GM23338 (cell line): ENCODE measurements around the gene ATOH8. TPM values are rescaled to one million over a fixed set of nuclear protein-coding genes. Genes with fewer than 3 reads are reported as not detected.

Source experiments
- ATAC-seq: fragments of 200-7000 bp; cut with Tn5 transposase; 3 replicates; pipeline ENCODE4 v1.9.1; 2020
- DNase-seq: peaks from one replicate; pipeline ENCODE4 v3.0.0-alpha.2; 2015; ENCODE audit warnings: low spot score
- H2AFZ ChIP-seq: fragments of 200-600 bp; sonication (generic); 2 replicates; pipeline ENCODE4 v1.8.0; 2016; ENCODE audit warnings: antibody characterized with exemption, mild to moderate bottlenecking, moderate library complexity
- H3F3A ChIP-seq: fragments of 200-600 bp; sonication (generic); replicated peaks from 2 replicates; pipeline ENCODE4 v1.8.0; 2017; ENCODE audit warnings: antibody characterized with exemption, mixed run types, low read depth
- H3K27ac ChIP-seq: fragments of 200-600 bp; sonication (generic); 2 replicates; pipeline ENCODE4 v1.6.1; 2016; ENCODE audit warnings: low read depth
- H3K27me3 ChIP-seq: fragments of 200-600 bp; sonication (generic); 2 replicates; pipeline ENCODE4 v1.8.0; 2016; ENCODE audit warnings: mild to moderate bottlenecking, mixed run types, moderate library complexity; ENCODE audit not compliant: insufficient read depth
- H3K36me3 ChIP-seq: fragments of 200-600 bp; sonication (generic); 2 replicates; pipeline ENCODE4 v1.8.0; 2016; ENCODE audit warnings: mild to moderate bottlenecking; ENCODE audit not compliant: insufficient read depth
- H3K4me1 ChIP-seq: fragments of 200-600 bp; sonication (generic); 2 replicates; pipeline ENCODE4 v1.8.0; 2016; ENCODE audit warnings: mild to moderate bottlenecking, moderate library complexity; ENCODE audit not compliant: insufficient read depth
- H3K4me2 ChIP-seq: fragments of 200-600 bp; sonication (generic); 2 replicates; pipeline ENCODE4 v1.7.1; 2017; ENCODE audit warnings: mixed run types
- H3K4me3 ChIP-seq: fragments of 200-600 bp; sonication (generic); 2 replicates; pipeline ENCODE4 v1.6.1; 2016; ENCODE audit warnings: mixed run types
- H3K79me2 ChIP-seq: fragments of 200-600 bp; sonication (generic); replicated peaks from 2 replicates; pipeline ENCODE4 v1.8.0; 2017; ENCODE audit warnings: mild to moderate bottlenecking; ENCODE audit not compliant: insufficient read depth
- H3K9me2 ChIP-seq: fragments of 200-600 bp; sonication (generic); 2 replicates; pipeline ENCODE4 v1.8.0; 2017; ENCODE audit not compliant: insufficient read depth
- H4K20me1 ChIP-seq: fragments of 200-600 bp; sonication (generic); replicated peaks from 2 replicates; pipeline ENCODE4 v1.8.0; 2017; ENCODE audit warnings: mild to moderate bottlenecking; ENCODE audit not compliant: insufficient read depth
- H3K27ac Mint-ChIP-seq: 2 replicates; pipeline ENCODE4 v1.8.0; 2020; ENCODE audit warnings: inconsistent platforms, mild to moderate bottlenecking, moderate library complexity, mixed read lengths
- H3K27me3 Mint-ChIP-seq: 3 replicates; pipeline ENCODE4 v1.8.0; 2022; ENCODE audit warnings: low read depth, mild to moderate bottlenecking, moderate library complexity, mixed read lengths, inconsistent platforms; ENCODE audit not compliant: insufficient read depth, poor library complexity
- H3K36me3 Mint-ChIP-seq: 3 replicates; pipeline ENCODE4 v1.8.0; 2021; ENCODE audit warnings: low read depth, mild to moderate bottlenecking, inconsistent platforms, moderate library complexity, mixed read lengths
- H3K4me1 Mint-ChIP-seq: 3 replicates; pipeline ENCODE4 v1.8.0; 2020; ENCODE audit warnings: mild to moderate bottlenecking, inconsistent platforms, mixed read lengths
- H3K4me3 Mint-ChIP-seq: 3 replicates; pipeline ENCODE4 v1.8.0; 2021; ENCODE audit warnings: moderate library complexity, mild to moderate bottlenecking, inconsistent platforms, mixed read lengths
- H3K9me3 Mint-ChIP-seq: 3 replicates; pipeline ENCODE4 v1.8.0; 2020; ENCODE audit warnings: moderate library complexity, mild to moderate bottlenecking, inconsistent platforms, mixed read lengths
- CREB1 ChIP-seq: fragments of 250-450 bp; sonication (Bioruptor Pico); IDR thresholded peaks from 2 replicates; pipeline ENCODE4 v1.5.0; 2020; ENCODE audit warnings: low read depth, mild to moderate bottlenecking, moderate library complexity
- ETS1 ChIP-seq: IDR thresholded peaks from 2 replicates; pipeline ENCODE4 v1.6.1; 2016; ENCODE audit warnings: antibody characterized with exemption
- EZH2 ChIP-seq: fragments of 200-600 bp; sonication (generic); IDR thresholded peaks from one replicate; pipeline ENCODE4 v1.8.0; 2017; ENCODE audit warnings: antibody characterized with exemption, mild to moderate bottlenecking, low read depth; ENCODE audit not compliant: unreplicated experiment
- EZH2phosphoT487 ChIP-seq: fragments of 200-600 bp; sonication (generic); IDR thresholded peaks from one replicate; pipeline ENCODE4 v1.8.1; 2018; ENCODE audit warnings: antibody characterized with exemption; ENCODE audit not compliant: unreplicated experiment
- JUNB ChIP-seq: IDR thresholded peaks from one replicate; pipeline ENCODE4 v1.6.1; 2016; ENCODE audit warnings: antibody characterized with exemption; ENCODE audit not compliant: unreplicated experiment
- NANOG ChIP-seq: IDR thresholded peaks from 2 replicates; pipeline ENCODE4 v1.6.1; 2016; ENCODE audit warnings: antibody characterized with exemption, borderline replicate concordance
- POLR2AphosphoS5 ChIP-seq: IDR thresholded peaks from 2 replicates; pipeline ENCODE4 v1.6.1; 2016; ENCODE audit warnings: antibody characterized with exemption, low read depth
- REST ChIP-seq: IDR thresholded peaks from one replicate; pipeline ENCODE4 v1.6.1; 2018; ENCODE audit warnings: antibody characterized with exemption; ENCODE audit not compliant: unreplicated experiment
- STAT1 ChIP-seq: IDR thresholded peaks from one replicate; pipeline ENCODE4 v1.6.1; 2016; ENCODE audit warnings: antibody characterized with exemption; ENCODE audit not compliant: unreplicated experiment
- ZNF114 ChIP-seq: fragments of 250-450 bp; sonication (Bioruptor Pico); IDR thresholded peaks from 2 replicates; pipeline ENCODE4 v1.5.0; 2020; ENCODE audit warnings: mild to moderate bottlenecking, moderate library complexity
- ZNF331 ChIP-seq: fragments of 250-450 bp; sonication (Bioruptor Pico); IDR thresholded peaks from 2 replicates; pipeline ENCODE4 v1.5.0; 2020; ENCODE audit warnings: low read depth, mild to moderate bottlenecking, moderate library complexity
- ZNF462 ChIP-seq: fragments of 250-450 bp; sonication (Bioruptor Pico); IDR thresholded peaks from 2 replicates; pipeline ENCODE4 v1.5.0; 2020; ENCODE audit warnings: mild to moderate bottlenecking, moderate library complexity
- polyA plus RNA-seq: library from polyadenylated mRNA; unstranded; fragments of >200 nt; fragmentation: Nextera tagmentation; extraction: Ambion mirVana; gene quantifications from 2 replicates; pipeline ENCODE4 v1.2.1, GENCODE V29; 2016
- total RNA-seq: library from RNA; depleted of rRNA; stranded (reverse); fragments of >200 nt; shearing (Covaris generic); gene quantifications from 2 replicates; pipeline ENCODE4 v1.2.3, GENCODE V29; 2014
- TF ChIP-seq, protein P1 (sequence below), 2 experiments: fragments of 200-600 bp in 1 of 2; sonication (generic) in 1 of 2; conservative IDR thresholded peaks; 2 replicates each; pipeline versions ENCODE4 v1.5.1 to v1.6.1; 2016 to 2017; ENCODE audit warnings: antibody characterized with exemption in 2 of 2, low read depth in 2 of 2, mild to moderate bottlenecking in 2 of 2, moderate library complexity in 1 of 2

The ATOH8 gene
- total and polyA plus RNA-seq, 2 experiments from 2014 or later: 0.11 to 0.97 TPM

DNA sequence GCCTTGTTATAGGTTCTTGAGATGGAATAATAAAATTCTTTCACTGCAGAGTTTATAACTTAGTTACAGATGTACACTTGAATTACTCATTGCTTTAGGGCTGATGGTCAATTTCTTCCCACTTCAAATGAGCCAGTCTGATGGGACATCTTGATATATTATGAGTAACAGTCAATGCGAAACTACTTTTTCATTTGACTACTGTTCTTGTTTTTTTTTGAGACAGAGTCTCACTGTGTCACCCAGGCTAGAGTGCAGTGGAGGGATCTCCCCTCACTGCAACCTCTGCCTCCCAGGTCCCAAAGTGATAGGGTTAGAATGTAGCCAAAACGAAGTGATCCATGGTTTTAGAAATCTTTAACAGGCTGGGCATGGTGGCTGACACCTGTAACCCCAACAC, 77.9 kb downstream of the ATOH8 start:
- TF ChIP-seq STAT1 (no peak), ETS1 (no peak), REST (no peak), ZNF114 (no peak), JUNB (no peak), CREB1 (no peak), EZH2phosphoT487 (no peak), ZNF462 (no peak), POLR2AphosphoS5 (no peak), EZH2 (no peak), NANOG (no peak), ZNF331 (CRISPR knock-in tag) (no peak)
- TF ChIP-seq, protein P1, sequence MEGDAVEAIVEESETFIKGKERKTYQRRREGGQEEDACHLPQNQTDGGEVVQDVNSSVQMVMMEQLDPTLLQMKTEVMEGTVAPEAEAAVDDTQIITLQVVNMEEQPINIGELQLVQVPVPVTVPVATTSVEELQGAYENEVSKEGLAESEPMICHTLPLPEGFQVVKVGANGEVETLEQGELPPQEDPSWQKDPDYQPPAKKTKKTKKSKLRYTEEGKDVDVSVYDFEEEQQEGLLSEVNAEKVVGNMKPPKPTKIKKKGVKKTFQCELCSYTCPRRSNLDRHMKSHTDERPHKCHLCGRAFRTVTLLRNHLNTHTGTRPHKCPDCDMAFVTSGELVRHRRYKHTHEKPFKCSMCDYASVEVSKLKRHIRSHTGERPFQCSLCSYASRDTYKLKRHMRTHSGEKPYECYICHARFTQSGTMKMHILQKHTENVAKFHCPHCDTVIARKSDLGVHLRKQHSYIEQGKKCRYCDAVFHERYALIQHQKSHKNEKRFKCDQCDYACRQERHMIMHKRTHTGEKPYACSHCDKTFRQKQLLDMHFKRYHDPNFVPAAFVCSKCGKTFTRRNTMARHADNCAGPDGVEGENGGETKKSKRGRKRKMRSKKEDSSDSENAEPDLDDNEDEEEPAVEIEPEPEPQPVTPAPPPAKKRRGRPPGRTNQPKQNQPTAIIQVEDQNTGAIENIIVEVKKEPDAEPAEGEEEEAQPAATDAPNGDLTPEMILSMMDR (conservative IDR thresholded peaks at IDR 0.05; ENCODE audit: low read depth in 2 of 2): no peak
- Mint-ChIP-seq H3K4me3 (no peak overlapping the region), H3K27me3 (peaks cover 10% of the 10 kb centered on the region), H3K27ac (no peak overlapping the region), H3K9me3 (no peaks in the 10 kb centered on the region; the same call in 2 of the 3 replicates), H3K4me1 (peaks cover 12% of the 10 kb centered on the region), H3K36me3 (no peaks in the 10 kb centered on the region)
- Histone ChIP-seq H3K27me3 (no peaks in the 10 kb centered on the region), H3K4me1 (peaks cover 8% of the 10 kb centered on the region; the same call in 1 of the 2 replicates), H4K20me1 (no peaks in the 10 kb centered on the region), H3F3A (no peaks in the 10 kb centered on the region), H3K27ac (no peak overlapping the region), H3K9me2 (0 out of 2 replicates have a peak, but pooled peaks cover 12% of the 10 kb centered on the region), H3K36me3 (no peaks in the 10 kb centered on the region), H3K4me3 (no peak overlapping the region), H3K79me2 (no peaks in the 10 kb centered on the region), H3K4me2 (no peak overlapping the region), H2AFZ (no peak overlapping the region)
- ATAC-seq: no peak
- DNase-seq: no peak
